HepG2 (cell line): ENCODE data around the gene OR52E8. TPM values are rescaled to one million over a fixed set of nuclear protein-coding genes. Genes with fewer than 3 reads are reported as not detected.

ENCODE experiments used
- ATAC-seq: fragments of 200-7000 bp; cut with Tn5 transposase; 3 replicates; pipeline ENCODE4 v1.9.1; 2020; ENCODE audit warnings: mild to moderate bottlenecking, moderate library complexity
- BruUV-seq: library from RNA; stranded (reverse); fragments of 400-500 nt; replicated peaks from 2 replicates; lab custom pipeline; 2021; lab: Mats Ljungman, UMichigan
- CTCF ChIA-PET: fragments of 300-600 bp; formaldehyde crosslinking; extraction: SDS; loops from one replicate; lab custom pipeline; 2021; ENCODE audit warnings: low total read pairs, inconsistent platforms, low intra/inter-chr PET ratio; lab: Yijun Ruan, JAX
- POLR2A ChIA-PET: fragments of 350-600 bp; sonication (Branson Sonifier 250); formaldehyde crosslinking; loops from one replicate; lab custom pipeline; 2020; ENCODE audit warnings: antibody characterized with exemption, inconsistent platforms; lab: Yijun Ruan, JAX
- DNase-seq: peaks from one replicate; pipeline ENCODE4 v3.0.0-alpha.2; 2015; ENCODE audit warnings: low spot score
- FAIRE-seq: peaks from 3 replicates; lab custom pipeline; 2011; peaks lifted over from hg19 to GRCh38; lab: Jason Lieb, UNC
- H2AFZ ChIP-seq: one replicate; pipeline ENCODE4 v1.6.1; 2011; ENCODE audit warnings: low read length, inconsistent platforms
- H3K27ac ChIP-seq: fragments of 300-600 bp; 3 replicates; pipeline ENCODE4 v1.8.0; 2011; ENCODE audit warnings: mixed run types, mild to moderate bottlenecking, mixed read lengths, low read length, inconsistent platforms; ENCODE audit not compliant: insufficient read depth; ENCODE audit errors: extremely low read length
- H3K27me3 ChIP-seq, 2 experiments: fragments of 200-600 bp in 1 of 2; 2 replicates in 1 of 2; 3 replicates in 1 of 2; pipeline versions ENCODE4 v1.6.0 to v1.8.0; 2011; ENCODE audit warnings: low read length in 2 of 2, mild to moderate bottlenecking in 2 of 2, moderate library complexity in 2 of 2, inconsistent platforms in 1 of 2; ENCODE audit not compliant: insufficient read depth in 2 of 2, control insufficient read depth in 1 of 2
- H3K36me3 ChIP-seq, 2 experiments: fragments of 200-600 bp in 1 of 2; replicated peaks in 1 of 2; 2 replicates in 1 of 2; 3 replicates in 1 of 2; pipeline versions ENCODE4 v1.5.1 to v1.8.0; 2011; ENCODE audit warnings: low read length in 2 of 2, inconsistent platforms in 1 of 2; ENCODE audit not compliant: insufficient read depth in 2 of 2, control insufficient read depth in 1 of 2
- H3K4me1 ChIP-seq: 2 replicates; pipeline ENCODE4 v1.5.1; 2012; ENCODE audit warnings: low read length, inconsistent platforms; ENCODE audit not compliant: insufficient read depth
- H3K4me2 ChIP-seq: 2 replicates; pipeline ENCODE4 v1.6.0; 2011; ENCODE audit warnings: low read depth, low read length, inconsistent platforms
- H3K4me3 ChIP-seq, 3 experiments: fragments of 200-600 bp in 1 of 3; sonication (generic), shearing (Covaris generic) in 1 of 3; replicated peaks in 1 of 3; 2 replicates each; pipeline ENCODE4 v1.5.1; 2011 to 2016; ENCODE audit warnings: low read length in 3 of 3, inconsistent platforms in 2 of 3, low read depth in 2 of 3, mild to moderate bottlenecking in 2 of 3, control low read depth in 1 of 3, mixed read lengths in 1 of 3; ENCODE audit not compliant: insufficient read depth in 1 of 3
- H3K79me2 ChIP-seq: one replicate; pipeline ENCODE4 v1.6.1; 2011; ENCODE audit warnings: low read length, inconsistent platforms; ENCODE audit not compliant: insufficient read depth
- H3K9ac ChIP-seq: 2 replicates; pipeline ENCODE4 v1.6.0; 2011; ENCODE audit warnings: mild to moderate bottlenecking, low read depth, low read length, inconsistent platforms; ENCODE audit not compliant: insufficient read depth
- H3K9me3 ChIP-seq: 2 replicates; pipeline ENCODE4 v1.5.1; 2012; ENCODE audit warnings: mild to moderate bottlenecking, low read length
- H4K20me1 ChIP-seq: 2 replicates; pipeline ENCODE4 v1.6.0; 2011; ENCODE audit warnings: inconsistent platforms, mild to moderate bottlenecking, low read length, moderate library complexity; ENCODE audit not compliant: insufficient read depth
- DNMT1 ChIP-seq: sonication (generic); formaldehyde crosslinking; IDR thresholded peaks from 2 replicates; pipeline ENCODE4 v1.5.1; 2020; ENCODE audit warnings: mild to moderate bottlenecking, missing genetic modification reagents
- ELF4 ChIP-seq: sonication (generic); formaldehyde crosslinking; IDR thresholded peaks from 2 replicates; pipeline ENCODE4 v1.5.0; 2020; ENCODE audit warnings: missing genetic modification reagents, mild to moderate bottlenecking, moderate library complexity, borderline replicate concordance
- GATAD1 ChIP-seq: IDR thresholded peaks from 2 replicates; pipeline ENCODE4 v1.6.1; 2016; ENCODE audit warnings: missing genetic modification reagents, missing compliant biosample characterization
- MLLT10 ChIP-seq: sonication (generic); formaldehyde crosslinking; IDR thresholded peaks from 2 replicates; pipeline ENCODE4 v1.4.0; 2020; ENCODE audit warnings: missing genetic modification reagents
- RBM22 ChIP-seq: fragments of 200-400 bp; formaldehyde crosslinking; optimal IDR thresholded peaks from 2 replicates; pipeline ENCODE3; 2017; ENCODE audit warnings: mild to moderate bottlenecking, low read length, moderate library complexity
- RNF219 ChIP-seq: sonication (generic); formaldehyde crosslinking; IDR thresholded peaks from 2 replicates; pipeline ENCODE4 v1.5.0; 2020; ENCODE audit warnings: mild to moderate bottlenecking, missing genetic modification reagents
- SP1 ChIP-seq, 2 experiments: fragments of 450-650 bp in 1 of 2; sonication (generic) in 1 of 2; formaldehyde crosslinking in 1 of 2; IDR thresholded peaks; 2 replicates each; pipeline versions ENCODE4 v1.4.0 to v1.6.1; 2016 to 2020; ENCODE audit warnings: missing genetic modification reagents in 1 of 2
- TP53 ChIP-seq: sonication (generic); formaldehyde crosslinking; conservative IDR thresholded peaks from 2 replicates; pipeline ENCODE4 v1.4.0; 2020; ENCODE audit warnings: missing genetic modification reagents
- ZKSCAN5 ChIP-seq: sonication (generic); formaldehyde crosslinking; IDR thresholded peaks from 2 replicates; pipeline ENCODE4 v1.5.1; 2020; ENCODE audit warnings: mild to moderate bottlenecking, missing genetic modification reagents
- ZNF225 ChIP-seq: sonication (generic); formaldehyde crosslinking; IDR thresholded peaks from 2 replicates; pipeline ENCODE4 v1.4.0; 2020; ENCODE audit warnings: mild to moderate bottlenecking, missing genetic modification reagents
- ZNF235 ChIP-seq: sonication (generic); formaldehyde crosslinking; IDR thresholded peaks from 2 replicates; pipeline ENCODE4 v1.8.1; 2023; ENCODE audit warnings: mild to moderate bottlenecking, missing genetic modification reagents, borderline replicate concordance
- ZNF317 ChIP-seq: sonication (generic); formaldehyde crosslinking; IDR thresholded peaks from 2 replicates; pipeline ENCODE4 v1.5.0; 2020; ENCODE audit warnings: mild to moderate bottlenecking, missing genetic modification reagents
- ZNF451 ChIP-seq: sonication (generic); formaldehyde crosslinking; IDR thresholded peaks from 2 replicates; pipeline ENCODE4 v1.5.0; 2020; ENCODE audit warnings: mild to moderate bottlenecking, missing genetic modification reagents
- ZNF550 ChIP-seq: sonication (generic); formaldehyde crosslinking; IDR thresholded peaks from 2 replicates; pipeline ENCODE4 v1.4.0; 2020; ENCODE audit warnings: mild to moderate bottlenecking, missing genetic modification reagents, borderline replicate concordance
- ZNF737 ChIP-seq: sonication (generic); formaldehyde crosslinking; IDR thresholded peaks from 2 replicates; pipeline ENCODE4 v1.5.0; 2020; ENCODE audit warnings: missing genetic modification reagents, mild to moderate bottlenecking, borderline replicate concordance
- WGBS: methylation state at CpG from one replicate; pipeline ENCODE4 v1.1.6; 2017; ENCODE audit warnings: low lambda C conversion rate; 5-methylcytosine and 5-hydroxymethylcytosine counted together
- in situ Hi-C: cut with HindIII; loops from 2 replicates; pipeline ENCODE4 v1.10.0; 2017; ENCODE audit warnings: low pct_unique_long_range_greater_than_20kb; ENCODE audit not compliant: extremely low pct_ligation_motif_present
- intact Hi-C: fragments of 100-400 bp; cut with micrococcal nuclease; formaldehyde crosslinking; loops from one replicate; pipeline ENCODE4 v1.10.0; 2022; ENCODE audit not compliant: unreplicated experiment
- polyA plus RNA-seq, 8 experiments: library from polyadenylated mRNA; depleted of rRNA in 3 of 8; stranded (reverse) in 7 of 8; unstranded in 1 of 8; fragments of >200 nt; fragmentation: Illumina TruSeq in 4 of 8; extraction: Trizol in 4 of 8; gene quantifications; 2 replicates each; pipeline versions ENCODE4 v1.2.1 to v1.2.3, GENCODE V29; 2011 to 2016; ENCODE audit warnings: low read depth in 4 of 8, missing spikeins in 1 of 8, mixed read lengths in 1 of 8; ENCODE audit not compliant: insufficient read depth in 1 of 8
- total RNA-seq, 5 experiments: library from RNA; depleted of rRNA; stranded (reverse); fragments of >200 nt; fragmentation: Illumina TruSeq; extraction: Trizol; gene quantifications; 2 replicates each; pipeline ENCODE4 v1.2.3, GENCODE V29; 2016; ENCODE audit warnings: low read depth in 1 of 5
- TF ChIP-seq, protein P1 (sequence below): sonication (generic); formaldehyde crosslinking; IDR thresholded peaks from 2 replicates; pipeline ENCODE4 v1.4.0; 2020; ENCODE audit warnings: mild to moderate bottlenecking, missing genetic modification reagents

OR52E8 gene
- total and polyA plus RNA-seq, 2 of the 13 experiments (the other 11 are each of a cell fraction or from before 2014, with no cell fraction given), result not detected

- in situ Hi-C loops, result no loop called here
- no peaks in the 10 kb centered on the region for H3K9me3 ChIP-seq
- no peak overlapping the region for H3K4me3 ChIP-seq
- intact Hi-C loops, result no loop called here
- no peaks in the 10 kb centered on the region for H4K20me1 ChIP-seq
- no peak for FAIRE-seq
- no TSS peak for BruUV-seq
- H3K27ac ChIP-seq, result no peak overlapping the region
- TF ChIP-seq GATAD1, result no peak
- no peak for TF ChIP-seq RNF219 (CRISPR knock-in tag)
- no peak for TF ChIP-seq ZNF225
- no peak for TF ChIP-seq TP53 (CRISPR knock-in tag)
- TF ChIP-seq MLLT10 (CRISPR knock-in tag), result no peak
- no peak for TF ChIP-seq ZNF737
- TF ChIP-seq ZNF235 (CRISPR knock-in tag), result no peak
- no peak for TF ChIP-seq ELF4 (CRISPR knock-in tag)
- no peak for TF ChIP-seq ZNF317
- no peak for TF ChIP-seq RBM22
- no peak for TF ChIP-seq SP1 (IDR thresholded peaks at IDR 0.05)
- TF ChIP-seq SP1 (CRISPR knock-in tag; IDR thresholded peaks at IDR 0.05), result no peak
- TF ChIP-seq, protein P1, sequence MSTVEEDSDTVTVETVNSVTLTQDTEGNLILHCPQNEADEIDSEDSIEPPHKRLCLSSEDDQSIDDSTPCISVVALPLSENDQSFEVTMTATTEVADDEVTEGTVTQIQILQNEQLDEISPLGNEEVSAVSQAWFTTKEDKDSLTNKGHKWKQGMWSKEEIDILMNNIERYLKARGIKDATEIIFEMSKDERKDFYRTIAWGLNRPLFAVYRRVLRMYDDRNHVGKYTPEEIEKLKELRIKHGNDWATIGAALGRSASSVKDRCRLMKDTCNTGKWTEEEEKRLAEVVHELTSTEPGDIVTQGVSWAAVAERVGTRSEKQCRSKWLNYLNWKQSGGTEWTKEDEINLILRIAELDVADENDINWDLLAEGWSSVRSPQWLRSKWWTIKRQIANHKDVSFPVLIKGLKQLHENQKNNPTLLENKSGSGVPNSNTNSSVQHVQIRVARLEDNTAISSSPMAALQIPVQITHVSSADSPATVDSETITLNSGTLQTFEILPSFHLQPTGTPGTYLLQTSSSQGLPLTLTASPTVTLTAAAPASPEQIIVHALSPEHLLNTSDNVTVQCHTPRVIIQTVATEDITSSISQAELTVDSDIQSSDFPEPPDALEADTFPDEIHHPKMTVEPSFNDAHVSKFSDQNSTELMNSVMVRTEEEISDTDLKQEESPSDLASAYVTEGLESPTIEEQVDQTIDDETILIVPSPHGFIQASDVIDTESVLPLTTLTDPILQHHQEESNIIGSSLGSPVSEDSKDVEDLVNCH (CRISPR knock-in tag), result no peak
- no peak for TF ChIP-seq ZKSCAN5 (CRISPR knock-in tag)
- no peak for TF ChIP-seq DNMT1 (CRISPR knock-in tag)
- TF ChIP-seq ZNF451 (CRISPR knock-in tag), result no peak
- TF ChIP-seq ZNF550 (CRISPR knock-in tag), result no peak
- TF ChIP-seq, all 625 proteins: peak for 0
- H3K4me1 ChIP-seq, result no peaks in the 10 kb centered on the region
- H3K36me3 ChIP-seq, result no peaks in the 10 kb centered on the region
- DNase-seq (no peak), ATAC-seq (no peak)
- ChIA-PET POLR2A (no interaction called here), CTCF (no interaction called here)
- no peak overlapping the region for H2AFZ ChIP-seq
- H3K27me3 ChIP-seq, result no peaks in the 10 kb centered on the region
- WGBS, result 3% methylated on average over 1 of the region's 1 CpG
- no peak overlapping the region for H3K9ac ChIP-seq
- no peaks in the 10 kb centered on the region for H3K79me2 ChIP-seq
- H3K4me2 ChIP-seq, result no peak overlapping the region
Measured at GRCh38 chr11:5846701-5847100, 10.8 kb downstream of the OR52E8 start.
